HEK293 (cell line): ENCODE data around the gene ALDH9A1.
A peak's percentile ranks its signal among the peaks of the same experiment; 100 is the strongest.

Experiments used
- GLIS1 ChIP-seq: fragments of 450-650 bp; formaldehyde crosslinking; IDR thresholded peaks from 2 replicates; pipeline ENCODE4 v1.5.1; 2016; ENCODE audit warnings: missing biosample characterization, missing genetic modification characterization
- PBX3 ChIP-seq: sonication (generic); formaldehyde crosslinking; IDR thresholded peaks from 2 replicates; pipeline ENCODE4 v1.8.1; 2022; ENCODE audit warnings: mild to moderate bottlenecking, moderate library complexity, missing genetic modification reagents
- PRDM6 ChIP-seq: fragments of 450-650 bp; formaldehyde crosslinking; IDR thresholded peaks from 2 replicates; pipeline ENCODE4 v1.5.1; 2017; ENCODE audit warnings: missing biosample characterization, missing genetic modification characterization
- TRIM28 ChIP-seq: IDR thresholded peaks from 2 replicates; pipeline ENCODE4 v1.6.1; 2011; ENCODE audit warnings: low read length, control low read depth, borderline replicate concordance
- ZBTB21 ChIP-seq: fragments of 450-650 bp; formaldehyde crosslinking; IDR thresholded peaks from 2 replicates; pipeline ENCODE4 v1.5.1; 2017; ENCODE audit warnings: missing biosample characterization, missing genetic modification characterization
- ZBTB44 ChIP-seq: fragments of 450-650 bp; IDR thresholded peaks from 2 replicates; pipeline ENCODE4 v1.5.1; 2018; ENCODE audit warnings: missing biosample characterization, mild to moderate bottlenecking, missing genetic modification characterization
- ZBTB49 ChIP-seq: fragments of 450-650 bp; formaldehyde crosslinking; IDR thresholded peaks from 2 replicates; pipeline ENCODE4 v1.5.1; 2016; ENCODE audit warnings: missing biosample characterization, missing genetic modification characterization, low read depth
- ZNF157 ChIP-seq: fragments of 450-650 bp; formaldehyde crosslinking; IDR thresholded peaks from 2 replicates; pipeline ENCODE4 v1.5.1; 2016; ENCODE audit warnings: missing biosample characterization, missing genetic modification characterization
- ZNF169 ChIP-seq: fragments of 450-650 bp; formaldehyde crosslinking; IDR thresholded peaks from 2 replicates; pipeline ENCODE4 v1.5.1; 2016; ENCODE audit warnings: missing biosample characterization, missing genetic modification characterization
- ZNF23 ChIP-seq: fragments of 450-650 bp; formaldehyde crosslinking; IDR thresholded peaks from 2 replicates; pipeline ENCODE4 v1.5.1; 2016; ENCODE audit warnings: missing biosample characterization, missing genetic modification characterization, borderline replicate concordance
- ZNF26 ChIP-seq: fragments of 450-650 bp; formaldehyde crosslinking; IDR thresholded peaks from 2 replicates; pipeline ENCODE4 v1.5.1; 2016; ENCODE audit warnings: missing biosample characterization, missing genetic modification characterization
- ZNF280D ChIP-seq: fragments of 450-650 bp; formaldehyde crosslinking; IDR thresholded peaks from 2 replicates; pipeline ENCODE4 v1.5.1; 2016; ENCODE audit warnings: missing biosample characterization, missing genetic modification characterization
- ZNF37A ChIP-seq: fragments of 450-650 bp; IDR thresholded peaks from 2 replicates; pipeline ENCODE4 v1.5.1; 2018; ENCODE audit warnings: missing biosample characterization, missing genetic modification characterization
- ZNF449 ChIP-seq: fragments of 450-650 bp; formaldehyde crosslinking; IDR thresholded peaks from 2 replicates; pipeline ENCODE4 v1.5.1; 2017; ENCODE audit warnings: missing biosample characterization, mild to moderate bottlenecking, missing genetic modification characterization, moderate library complexity
- ZNF555 ChIP-seq: fragments of 450-650 bp; formaldehyde crosslinking; conservative IDR thresholded peaks from 2 replicates; pipeline ENCODE4 v1.5.1; 2017; ENCODE audit warnings: missing biosample characterization, mild to moderate bottlenecking, missing genetic modification characterization, inconsistent platforms
- ZNF558 ChIP-seq: fragments of 450-650 bp; formaldehyde crosslinking; IDR thresholded peaks from 2 replicates; pipeline ENCODE4 v1.5.1; 2016; ENCODE audit warnings: missing biosample characterization, missing genetic modification characterization
- ZNF580 ChIP-seq: fragments of 450-650 bp; formaldehyde crosslinking; IDR thresholded peaks from 2 replicates; pipeline ENCODE4 v1.5.1; 2016; ENCODE audit warnings: missing biosample characterization, missing genetic modification characterization
- ZNF600 ChIP-seq: fragments of 450-650 bp; formaldehyde crosslinking; IDR thresholded peaks from 2 replicates; pipeline ENCODE4 v1.5.1; 2016; ENCODE audit warnings: missing biosample characterization, missing genetic modification characterization
- ZNF623 ChIP-seq: fragments of 450-650 bp; formaldehyde crosslinking; IDR thresholded peaks from 2 replicates; pipeline ENCODE4 v1.5.1; 2016; ENCODE audit warnings: missing biosample characterization, missing genetic modification characterization
- ZNF624 ChIP-seq: fragments of 450-650 bp; formaldehyde crosslinking; IDR thresholded peaks from 2 replicates; pipeline ENCODE4 v1.5.1; 2017; ENCODE audit warnings: missing biosample characterization, missing genetic modification characterization
- ZNF664 ChIP-seq: fragments of 450-650 bp; formaldehyde crosslinking; IDR thresholded peaks from 2 replicates; pipeline ENCODE4 v1.5.1; 2016; ENCODE audit warnings: missing biosample characterization, missing genetic modification characterization
- ZNF704 ChIP-seq: fragments of 450-650 bp; formaldehyde crosslinking; IDR thresholded peaks from 2 replicates; pipeline ENCODE4 v1.5.1; 2016; ENCODE audit warnings: missing biosample characterization, missing genetic modification characterization
- ZNF830 ChIP-seq: fragments of 450-650 bp; IDR thresholded peaks from 2 replicates; pipeline ENCODE4 v1.5.0; 2018; ENCODE audit warnings: missing biosample characterization, missing genetic modification characterization, low read depth, mild to moderate bottlenecking, moderate library complexity
- ZSCAN16 ChIP-seq: fragments of 450-650 bp; formaldehyde crosslinking; IDR thresholded peaks from 2 replicates; pipeline ENCODE4 v1.5.1; 2016; ENCODE audit warnings: missing biosample characterization, missing genetic modification characterization
- ZXDB ChIP-seq: fragments of 450-650 bp; formaldehyde crosslinking; IDR thresholded peaks from 2 replicates; pipeline ENCODE4 v1.5.1; 2016; ENCODE audit warnings: missing biosample characterization, missing genetic modification characterization

ALDH9A1 gene

GRCh38 chr1:165630629-165631341, 67.6 kb downstream of the ALDH9A1 start, which contains the start of gene MGST3 (continued):
- peak; percentile 75 for TF ChIP-seq GLIS1
- no peak for TF ChIP-seq PBX3 (CRISPR knock-in tag)
- no peak for TF ChIP-seq ZNF23 (tag by site-specific recombination)
- TF ChIP-seq ZNF37A: no peak
- peak; percentile 97 for TF ChIP-seq ZNF600 (tag by site-specific recombination)
- TF ChIP-seq ZSCAN16: no peak
- no peak for TF ChIP-seq ZBTB49 (tag by site-specific recombination)
- TF ChIP-seq ZNF449 (tag by site-specific recombination): no peak
- TF ChIP-seq ZNF558: no peak
- TF ChIP-seq ZNF830 (tag by site-specific recombination): no peak
- no peak for TF ChIP-seq ZBTB21 (tag by site-specific recombination)
- peak; percentile 94 for TF ChIP-seq ZXDB
- no peak for TF ChIP-seq ZNF624 (tag by site-specific recombination)
- TF ChIP-seq ZNF169: no peak
- TF ChIP-seq ZNF26 (tag by site-specific recombination): no peak
- no peak for TF ChIP-seq PRDM6 (tag by site-specific recombination)
- no peak for TF ChIP-seq ZNF157 (tag by site-specific recombination)
- TF ChIP-seq ZNF280D (tag by site-specific recombination): no peak
- peak; percentile 24; the same call in 1 of the 2 replicates for TF ChIP-seq ZNF623
- TF ChIP-seq ZBTB44 (tag by site-specific recombination): 0 out of 2 replicates have a peak, but pooled peaks have one; percentile 13
- TF ChIP-seq ZNF580 (tag by site-specific recombination): peak; percentile 73
- TF ChIP-seq TRIM28: peak; percentile 68
- TF ChIP-seq ZNF704: no peak
- TF ChIP-seq ZNF555 (tag by site-specific recombination): no peak
- no peak for TF ChIP-seq ZNF664 (tag by site-specific recombination)
